ENCODE data around the gene RBMY1E.
"Not testable (repeated sequence)": the region's sequence is repeated elsewhere in the genome, so short reads cannot be mapped to it uniquely, and the experiment has no call there.

DNA sequence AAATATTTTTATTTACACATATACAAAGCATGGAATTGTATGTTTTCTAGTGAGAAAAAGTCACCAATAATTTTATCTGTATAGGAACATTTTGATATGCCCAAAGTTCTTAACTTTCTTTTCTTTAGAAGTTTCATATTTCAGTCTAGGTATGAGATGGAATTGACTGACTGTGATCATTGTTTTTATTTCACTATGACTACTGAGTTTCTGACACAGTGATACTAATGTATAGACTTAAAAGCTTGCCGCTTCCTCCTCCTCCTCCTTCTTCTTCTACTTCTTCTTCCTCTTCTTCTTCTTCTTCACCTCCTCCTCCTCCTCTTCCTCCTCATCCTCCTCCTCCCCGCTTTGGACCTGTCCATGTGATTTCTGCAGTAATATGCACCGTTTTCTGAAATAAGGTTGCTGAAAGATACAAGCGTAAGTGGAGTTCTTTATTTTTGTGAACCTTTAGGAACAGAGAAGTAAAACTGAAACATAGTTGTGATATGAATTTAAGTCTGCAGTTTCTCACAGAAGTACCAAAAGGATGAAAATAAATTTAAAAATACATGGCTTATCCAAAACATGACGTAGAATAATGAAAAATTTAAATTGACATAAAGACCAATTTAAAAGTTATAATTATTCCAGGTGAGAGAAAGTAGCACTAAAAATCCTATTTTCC lies 48.3 kb downstream of the RBMY1E start:
- not testable (repeated sequence) for TF ChIP-seq CTCF (IDR thresholded peaks at IDR 0.05); EZH2 (IDR thresholded peaks at IDR 0.05; ENCODE audit: borderline replicate concordance, insufficient read depth, low read depth, low read length, poor library complexity, severe bottlenecking)
